Right lobe of liver (tissue), 6 donors: ENCODE results near the gene SUZ12. TPM values are rescaled to one million over a fixed set of nuclear protein-coding genes. Genes with fewer than 3 reads are reported as not detected.
A peak's percentile ranks its signal among the peaks of the same experiment; 100 is the strongest.
"Not testable (repeated sequence)": the region's sequence is repeated elsewhere in the genome, so short reads cannot be mapped to it uniquely, and the experiment has no call there.

Experiments
- ATAC-seq, 4 donors: fragments of 200-7000 bp; cut with Tn5 transposase; one replicate each; pipeline ENCODE4 v1.9.1; 2020; ENCODE audit warnings: mild to moderate bottlenecking in 4 of 4, moderate library complexity in 4 of 4
- DNase-seq, 3 donors: peaks; one replicate each; pipeline ENCODE4 v3.0.0-alpha.2; 2020
- H3K27ac ChIP-seq, 3 donors: fragments of 200-600 bp; one replicate each; pipeline ENCODE4 v1.8.0; 2022
- H3K27me3 ChIP-seq, 2 donors: fragments of 200-600 bp; one replicate each; pipeline ENCODE4 v1.8.0; 2022
- H3K36me3 ChIP-seq, 4 donors: fragments of 200-600 bp; sonication (generic) in 1 of 4; one replicate each; pipeline versions ENCODE4 v1.5.1 to v1.8.0; 2017 to 2022; ENCODE audit warnings: control low read depth in 1 of 4
- H3K4me1 ChIP-seq, 4 donors: fragments of 200-600 bp; sonication (generic) in 1 of 4; one replicate each; pipeline versions ENCODE4 v1.5.1 to v1.8.0; 2017 to 2022; ENCODE audit warnings: control low read depth in 1 of 4
- H3K4me3 ChIP-seq, 3 donors: fragments of 200-600 bp; one replicate each; pipeline ENCODE4 v1.8.0; 2022
- H3K9me3 ChIP-seq, 4 donors: fragments of 200-600 bp; sonication (generic) in 1 of 4; one replicate each; pipeline versions ENCODE4 v1.5.1 to v1.8.0; 2017 to 2022; ENCODE audit warnings: control low read depth in 1 of 4
- CTCF ChIP-seq, 4 donors: fragments of 200-600 bp in 3 of 4; fragments of 450-650 bp in 1 of 4; IDR thresholded peaks; one replicate each; pipeline versions ENCODE4 v1.5.1 to v1.8.0; 2016 to 2022; ENCODE audit warnings: antibody characterized with exemption in 4 of 4, mild to moderate bottlenecking in 2 of 4
- POLR2A ChIP-seq: fragments of 450-650 bp; IDR thresholded peaks from one replicate; pipeline ENCODE4 v1.6.1; 2017; ENCODE audit warnings: antibody characterized with exemption, mild to moderate bottlenecking
- WGBS: methylation state at CpG from one replicate; pipeline ENCODE4 v1.1.6; 2018; ENCODE audit warnings: low coverage, low lambda C conversion rate; ENCODE audit not compliant: insufficient coverage; ENCODE audit errors: missing lambda C conversion rate; 5-methylcytosine and 5-hydroxymethylcytosine counted together
- intact Hi-C, 2 donors: fragments of 100-400 bp; cut with DNase I; formaldehyde crosslinking; loops; one replicate each; pipeline versions ENCODE4 v1.11.2 to v1.14.1; 2022
- total RNA-seq, 6 experiments: library from RNA; depleted of rRNA in 2 of 6; stranded (reverse); fragments of >200 nt in 2 of 6; fragmentation: NEBNext Ultra II Directional in 3 of 6; extraction: Animal tissue kit (Norgen Biotek cat#: 25700) in 3 of 6; gene quantifications; one replicate each; pipeline versions ENCODE4 v1.1.0 to v1.2.4, GENCODE V29; 2016 to 2023
- donor health status: DM: no; HTN: yes; CAD: no.
- donor health status: DM: no; HTN: no; CAD: no.
- donor health status: DM: no; HTN: no; CAD: no.
- donor health status: DM: no; HTN: yes; CAD: no.
- donor health status: DM: no; HTN: yes; CAD: no.

The SUZ12 gene
- total RNA-seq, 6 experiments from 2014 or later: 8.0 to 12.1 (median 10.6) TPM

GRCh38 chr17:31907342-31907962, 29.4 kb upstream of the SUZ12 start:
- TF ChIP-seq CTCF (IDR thresholded peaks at IDR 0.05): no peak
- TF ChIP-seq POLR2A: no peak
- ATAC-seq (no peak), DNase-seq (no peak)
- no peaks in the 10 kb centered on the region for H3K36me3 ChIP-seq
- 22% methylated on average over 7 of the region's 7 CpGs for WGBS
- no peak overlapping the region for H3K4me3 ChIP-seq
- intact Hi-C loops: no loop called here
- H3K27me3 ChIP-seq: no peaks in the 10 kb centered on the region
- no peaks in the 10 kb centered on the region for H3K9me3 ChIP-seq
- no peak overlapping the region for H3K27ac ChIP-seq
- H3K4me1 ChIP-seq: no peaks in the 10 kb centered on the region

GRCh38 chr17:31908386-31908785, 28.4 kb upstream of the SUZ12 start:
- intact Hi-C loops: no loop called here
- no peak for TF ChIP-seq POLR2A
- TF ChIP-seq CTCF (IDR thresholded peaks at IDR 0.05): no peak
- no peaks in the 10 kb centered on the region for H3K4me1 ChIP-seq
- ATAC-seq (no peak), DNase-seq (no peak)
- no peak overlapping the region for H3K27ac ChIP-seq
- H3K9me3 ChIP-seq: no peaks in the 10 kb centered on the region
- no peaks in the 10 kb centered on the region for H3K27me3 ChIP-seq
- no peaks in the 10 kb centered on the region for H3K36me3 ChIP-seq
- H3K4me3 ChIP-seq: no peak overlapping the region

GRCh38 chr17:31912705-31913104, 24.1 kb upstream of the SUZ12 start:
- H3K27ac ChIP-seq, H3K9me3 ChIP-seq, H3K4me3 ChIP-seq, H3K4me1 ChIP-seq, H3K36me3 ChIP-seq, DNase-seq, ATAC-seq, H3K27me3 ChIP-seq, intact Hi-C loops: not testable (repeated sequence)
- peak in 2 of 4 donors; percentile 10 to 12 for TF ChIP-seq CTCF (IDR thresholded peaks at IDR 0.05)
- 48% methylated on average over 5 of the region's 6 CpGs for WGBS

- Histone ChIP-seq H3K4me3 (no peak overlapping the region), H3K36me3 (no peaks in the 10 kb centered on the region), H3K27ac (no peak overlapping the region), H3K9me3 (no peaks in the 10 kb centered on the region), H3K27me3 (no peaks in the 10 kb centered on the region), H3K4me1 (peaks cover 0 to 4% (median 0%) of the 10 kb centered on the region in 4 donors)
- WGBS: 91% methylated on average over 3 of the region's 3 CpGs
- ATAC-seq (no peak), DNase-seq (no peak)
- TF ChIP-seq POLR2A (no peak), CTCF (IDR thresholded peaks at IDR 0.05) (no peak)
- intact Hi-C loops: no loop called here
Measured at GRCh38 chr17:31915456-31916100, 21.2 kb upstream of the SUZ12 start.
